ENCODE data around the gene RAP1B.

DNA sequence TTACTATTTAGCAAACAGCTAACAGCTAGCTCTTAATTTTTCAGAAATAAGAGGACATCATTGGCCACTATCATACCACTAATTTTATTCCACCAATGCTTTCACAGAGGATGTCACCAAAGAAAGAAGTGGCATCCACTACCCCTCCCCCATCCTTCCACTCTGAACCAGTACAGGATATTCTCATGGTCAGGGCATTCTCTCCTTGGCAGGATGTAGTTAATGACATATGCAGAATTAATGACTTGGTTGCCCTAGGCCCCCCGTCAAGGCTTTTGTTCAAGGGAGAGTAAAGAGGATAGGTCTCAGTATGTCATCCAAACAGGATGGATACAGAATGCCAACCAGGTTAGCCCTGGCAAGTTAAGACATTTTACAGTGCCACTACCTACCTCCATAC, 57.2 kb downstream of the RAP1B start:
- no peak for TF ChIP-seq ZNF140 (CRISPR knock-in tag; IDR thresholded peaks at IDR 0.05)
- TF ChIP-seq CBX5 (IDR thresholded peaks at IDR 0.05; ENCODE audit: borderline replicate concordance, low read depth) = no peak
- no peak for TF ChIP-seq ETS2 (tag; IDR thresholded peaks at IDR 0.05; ENCODE audit: borderline replicate concordance, poor library complexity, severe bottlenecking)
- no peak for TF ChIP-seq FOXP1 (CRISPR knock-in tag; IDR thresholded peaks at IDR 0.05)
- no peak for TF ChIP-seq CHD2 (IDR thresholded peaks at IDR 0.05; ENCODE audit: low read depth, low read length)
- no peak for TF ChIP-seq ARID1B (IDR thresholded peaks at IDR 0.05)
- TF ChIP-seq EZH2 (IDR thresholded peaks at IDR 0.05; ENCODE audit: borderline replicate concordance, low read depth, low read length) = no peak
- TF ChIP-seq, protein P1, sequence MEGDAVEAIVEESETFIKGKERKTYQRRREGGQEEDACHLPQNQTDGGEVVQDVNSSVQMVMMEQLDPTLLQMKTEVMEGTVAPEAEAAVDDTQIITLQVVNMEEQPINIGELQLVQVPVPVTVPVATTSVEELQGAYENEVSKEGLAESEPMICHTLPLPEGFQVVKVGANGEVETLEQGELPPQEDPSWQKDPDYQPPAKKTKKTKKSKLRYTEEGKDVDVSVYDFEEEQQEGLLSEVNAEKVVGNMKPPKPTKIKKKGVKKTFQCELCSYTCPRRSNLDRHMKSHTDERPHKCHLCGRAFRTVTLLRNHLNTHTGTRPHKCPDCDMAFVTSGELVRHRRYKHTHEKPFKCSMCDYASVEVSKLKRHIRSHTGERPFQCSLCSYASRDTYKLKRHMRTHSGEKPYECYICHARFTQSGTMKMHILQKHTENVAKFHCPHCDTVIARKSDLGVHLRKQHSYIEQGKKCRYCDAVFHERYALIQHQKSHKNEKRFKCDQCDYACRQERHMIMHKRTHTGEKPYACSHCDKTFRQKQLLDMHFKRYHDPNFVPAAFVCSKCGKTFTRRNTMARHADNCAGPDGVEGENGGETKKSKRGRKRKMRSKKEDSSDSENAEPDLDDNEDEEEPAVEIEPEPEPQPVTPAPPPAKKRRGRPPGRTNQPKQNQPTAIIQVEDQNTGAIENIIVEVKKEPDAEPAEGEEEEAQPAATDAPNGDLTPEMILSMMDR (IDR thresholded peaks at IDR 0.05 in 2 of 3, conservative IDR thresholded peaks at IDR 0.05 in 1 of 3; ENCODE audit: insufficient read depth in 2 of 3, low read depth in 1 of 3, low read length in 3 of 3) = no peak
- no peak for TF ChIP-seq ZBED1 (IDR thresholded peaks at IDR 0.05)
- TF ChIP-seq ZNF184 (CRISPR knock-in tag; IDR thresholded peaks at IDR 0.05) = no peak

Measured in K562 (cell line).